B cell (primary cell): Measurements from ENCODE around the gene PLCXD1. TPM values are rescaled to one million over a fixed set of nuclear protein-coding genes. Genes with fewer than 3 reads are reported as not detected.

Source experiments
- ATAC-seq: fragments of 200-7000 bp; cut with Tn5 transposase; one replicate; pipeline ENCODE4 v1.10.0; 2021; ENCODE audit warnings: low read depth, mild to moderate bottlenecking, moderate number of reproducible peaks, moderate library complexity
- CTCF ChIA-PET: fragments of 350-600 bp; sonication (Branson Sonifier 250); formaldehyde crosslinking; loops from one replicate; lab custom pipeline; 2021; ENCODE audit warnings: antibody characterized with exemption, inconsistent platforms; lab: Charles Lee
- POLR2A ChIA-PET: fragments of 350-600 bp; sonication (Branson Sonifier 250); formaldehyde crosslinking; loops from one replicate; lab custom pipeline; 2021; ENCODE audit warnings: antibody characterized with exemption; lab: Charles Lee
- DNase-seq: peaks from one replicate; pipeline ENCODE4 v3.0.0; 2013
- H2AFZ ChIP-seq: 2 replicates; pipeline ENCODE4 v1.6.1; 2012; ENCODE audit warnings: mild to moderate bottlenecking, low read depth, low read length; ENCODE audit not compliant: insufficient read depth, poor library complexity, severe bottlenecking
- H3K27ac ChIP-seq, 2 donors: 1 replicate in 1 of 2; 2 replicates in 1 of 2; pipeline ENCODE4 v1.5.1; 2012 to 2013; ENCODE audit warnings: low read length in 2 of 2, mild to moderate bottlenecking in 2 of 2, moderate library complexity in 1 of 2
- H3K27me3 ChIP-seq, 4 experiments: fragments of 200-600 bp in 1 of 4; sonication (generic) in 1 of 4; replicated peaks in 1 of 4; 1 replicate in 2 of 4; 2 replicates in 2 of 4; pipeline versions ENCODE4 v1.6.1 to v1.7.0; 2013 to 2016; ENCODE audit warnings: low read length in 3 of 4, mild to moderate bottlenecking in 2 of 4, mixed read lengths in 1 of 4, moderate library complexity in 1 of 4; ENCODE audit not compliant: insufficient read depth in 4 of 4, control insufficient read depth in 3 of 4; ENCODE audit errors: control extremely low read depth in 1 of 4
- H3K36me3 ChIP-seq, 2 experiments: replicated peaks in 1 of 2; 1 replicate in 1 of 2; 2 replicates in 1 of 2; pipeline versions ENCODE4 v1.6.1 to v1.7.1; 2013; ENCODE audit warnings: low read length in 1 of 2; ENCODE audit not compliant: insufficient read depth in 2 of 2, control insufficient read depth in 1 of 2; ENCODE audit errors: control extremely low read depth in 1 of 2, extremely low read depth in 1 of 2
- H3K4me1 ChIP-seq, 2 donors: fragments of 200-600 bp in 1 of 2; sonication (generic) in 1 of 2; 1 replicate in 1 of 2; 2 replicates in 1 of 2; pipeline versions ENCODE4 v1.5.1 to v1.6.1; 2013 to 2017; ENCODE audit warnings: low read length in 2 of 2; ENCODE audit not compliant: control insufficient read depth in 2 of 2, insufficient read depth in 2 of 2
- H3K4me2 ChIP-seq: replicated peaks from 2 replicates; pipeline ENCODE3; 2012; ENCODE audit warnings: mild to moderate bottlenecking, low read depth, low read length; ENCODE audit not compliant: poor library complexity, severe bottlenecking
- H3K4me3 ChIP-seq, 5 experiments: fragments of 200-600 bp in 1 of 5; sonication (generic) in 1 of 5; 1 replicate in 3 of 5; 2 replicates in 2 of 5; pipeline versions ENCODE4 v1.5.1 to v1.7.0; 2011 to 2016; ENCODE audit warnings: low read length in 4 of 5, mild to moderate bottlenecking in 4 of 5, low read depth in 2 of 5, control low read depth in 1 of 5, moderate library complexity in 1 of 5; ENCODE audit not compliant: insufficient read depth in 1 of 5; ENCODE audit errors: control extremely low read depth in 1 of 5, extremely low read depth in 1 of 5
- H3K79me2 ChIP-seq: fragments of 200-600 bp; sonication (generic); one replicate; pipeline ENCODE4 v1.6.0; 2016; ENCODE audit warnings: low read length; ENCODE audit not compliant: control insufficient read depth, insufficient read depth
- H3K9ac ChIP-seq: fragments of 200-600 bp; sonication (generic); 2 replicates; pipeline ENCODE4 v1.6.1; 2017; ENCODE audit warnings: mild to moderate bottlenecking, low read length, moderate library complexity
- H3K9me3 ChIP-seq, 3 donors: one replicate each; pipeline versions ENCODE4 v1.6.1 to v1.7.1; 2013; ENCODE audit warnings: low read length in 2 of 3; ENCODE audit not compliant: control insufficient read depth in 2 of 3, insufficient read depth in 1 of 3; ENCODE audit errors: control extremely low read depth in 1 of 3
- H4K20me1 ChIP-seq: 2 replicates; pipeline ENCODE4 v1.6.0; 2012; ENCODE audit warnings: mild to moderate bottlenecking, low read length; ENCODE audit not compliant: insufficient read depth, control insufficient read depth, poor library complexity, severe bottlenecking
- H3K27ac Mint-ChIP-seq: one replicate; pipeline ENCODE4 v1.8.0; 2021; ENCODE audit warnings: mixed read lengths
- H3K27me3 Mint-ChIP-seq: one replicate; pipeline ENCODE4 v1.8.0; 2021; ENCODE audit warnings: mixed read lengths
- H3K4me1 Mint-ChIP-seq: one replicate; pipeline ENCODE4 v1.8.0; 2021; ENCODE audit warnings: mixed read lengths
- H3K4me3 Mint-ChIP-seq: one replicate; pipeline ENCODE4 v1.8.0; 2021; ENCODE audit warnings: mixed read lengths
- H3K9me3 Mint-ChIP-seq: one replicate; pipeline ENCODE4 v1.8.0; 2022; ENCODE audit warnings: mixed read lengths; ENCODE audit not compliant: insufficient read depth
- CTCF ChIP-seq: fragments of 200-600 bp; IDR thresholded peaks from one replicate; pipeline ENCODE4 v1.8.0; 2022; ENCODE audit warnings: antibody characterized with exemption, mild to moderate bottlenecking
- EZH2 ChIP-seq: IDR thresholded peaks from 2 replicates; pipeline ENCODE4 v1.6.1; 2012; ENCODE audit warnings: borderline replicate concordance, low read depth, mild to moderate bottlenecking, moderate library complexity, low read length; ENCODE audit not compliant: insufficient read depth, poor library complexity, severe bottlenecking
- WGBS: methylation state at CpG from one replicate; pipeline ENCODE4 v1.1.5; 2013; ENCODE audit warnings: missing lambda C conversion rate; ENCODE audit not compliant: insufficient coverage; 5-methylcytosine and 5-hydroxymethylcytosine counted together
- intact Hi-C: fragments of 100-400 bp; cut with micrococcal nuclease; formaldehyde crosslinking; loops from one replicate; pipeline ENCODE4 v1.10.0; 2022
- polyA plus RNA-seq: library from polyadenylated mRNA; depleted of rRNA; stranded (reverse); fragments of >200 nt; gene quantifications from 2 replicates; pipeline ENCODE4 v1.2.3, GENCODE V29; 2012
- total RNA-seq, 2 donors: library from RNA; stranded (reverse); fragments of 120-200 nt in 1 of 2; gene quantifications; 1 replicate in 1 of 2; 2 replicates in 1 of 2; pipeline versions ENCODE4 v1.2.3 to v1.2.4, GENCODE V29; 2013 to 2022

PLCXD1 gene
- total and polyA plus RNA-seq, 2 donors (not counting 1 experiment from before 2014, with no cell fraction given), result 30.4 to 38.5 TPM

GRCh38 chrX:344371-344901 lies 63.3 kb downstream of the PLCXD1 start:
- H3K79me2 ChIP-seq, result no peaks in the 10 kb centered on the region
- H4K20me1 ChIP-seq, result no peaks in the 10 kb centered on the region
- Mint-ChIP-seq H3K9me3 (no peaks in the 10 kb centered on the region), H3K4me3 (no peak overlapping the region), H3K4me1 (no peaks in the 10 kb centered on the region), H3K27ac (no peak overlapping the region), H3K27me3 (no peaks in the 10 kb centered on the region)
- H3K4me1 ChIP-seq, result no peaks in the 10 kb centered on the region
- H3K27me3 ChIP-seq, result no peaks in the 10 kb centered on the region
- peaks cover 0 to 22% (median 0%) of the 10 kb centered on the region in 3 donors for H3K9me3 ChIP-seq
- no peak for DNase-seq
- WGBS, result 96% methylated on average over 41 of the region's 47 CpGs
- no peak for TF ChIP-seq CTCF
- no peak for TF ChIP-seq EZH2
- H3K27ac ChIP-seq, result no peak overlapping the region
- H3K36me3 ChIP-seq, result peaks cover 0 to 9% of the 10 kb centered on the region in 2 experiments
- H2AFZ ChIP-seq, result no peak overlapping the region
- ATAC-seq, result no peak
- intact Hi-C loops, result no loop called here
- H3K9ac ChIP-seq, result no peak overlapping the region
- H3K4me3 ChIP-seq, result no peak overlapping the region
- ChIA-PET POLR2A (no interaction called here), CTCF (no interaction called here)
- no peak overlapping the region for H3K4me2 ChIP-seq

- intact Hi-C loops, result no loop called here
- H3K36me3 ChIP-seq, result peaks cover 0 to 9% of the 10 kb centered on the region in 2 experiments
- TF ChIP-seq EZH2, result no peak
- TF ChIP-seq CTCF, result no peak
- POLR2A ChIA-PET, result no interaction called here
- Mint-ChIP-seq H3K27ac (no peak overlapping the region), H3K27me3 (no peaks in the 10 kb centered on the region), H3K4me3 (no peak overlapping the region), H3K4me1 (no peaks in the 10 kb centered on the region), H3K9me3 (no peaks in the 10 kb centered on the region)
- DNase-seq, result no peak
- H3K79me2 ChIP-seq, result no peaks in the 10 kb centered on the region
- no peak overlapping the region for H3K4me2 ChIP-seq
- no peak overlapping the region for H2AFZ ChIP-seq
- no peak overlapping the region for H3K4me3 ChIP-seq
- H3K27me3 ChIP-seq, result no peaks in the 10 kb centered on the region
- CTCF ChIA-PET, result no interaction called here
- 94% methylated on average over 45 of the region's 63 CpGs for WGBS
- H3K9ac ChIP-seq, result no peak overlapping the region
- H3K9me3 ChIP-seq, result peaks cover 0 to 22% (median 0%) of the 10 kb centered on the region in 3 donors
- H3K4me1 ChIP-seq, result no peaks in the 10 kb centered on the region
- H3K27ac ChIP-seq, result no peak overlapping the region
- ATAC-seq, result no peak
- H4K20me1 ChIP-seq, result no peaks in the 10 kb centered on the region
Measured at GRCh38 chrX:345020-345925, 64.1 kb downstream of the PLCXD1 start.
